ENCODE data around the gene TMIGD2. TPM values are rescaled to one million over a fixed set of nuclear protein-coding genes. Genes with fewer than 3 reads are reported as not detected.

TMIGD2 gene
- total RNA-seq, 1 experiment from 2014 or later, result not detected

GRCh38 chr19:4318460-4318859 lies 16.3 kb upstream of the TMIGD2 start:
- TF ChIP-seq EZH2 (IDR thresholded peaks at IDR 0.05; ENCODE audit: borderline replicate concordance, low read depth, low read length, poor library complexity, severe bottlenecking) (no peak), CTCF (conservative IDR thresholded peaks at IDR 0.05; ENCODE audit: low read depth, low read length) (no peak)
- no TSS peak for BruUV-seq (replicated peaks)
- no peak overlapping the region for H3K4me3 ChIP-seq (ENCODE audit: low read depth, low read length, poor library complexity, severe bottlenecking)
- no peaks in the 10 kb centered on the region for H3K27me3 ChIP-seq (replicated peaks; ENCODE audit: insufficient read depth, low read depth, low read length, poor library complexity)
- ChIA-PET POLR2A (ENCODE audit: low non-redundant PET) (no interaction called here), CTCF (no interaction called here)
- intact Hi-C loops (cut with micrococcal nuclease; ENCODE audit: unreplicated experiment), result no loop called here
- H3K9me3 ChIP-seq (ENCODE audit: low read depth, low read length, poor library complexity, severe bottlenecking), result no peaks in the 10 kb centered on the region
- no peak for DNase-seq (ENCODE audit: low spot score)
- H3K36me3 ChIP-seq (ENCODE audit: insufficient read depth, low read length, poor library complexity, severe bottlenecking), result no peaks in the 10 kb centered on the region
- no peak overlapping the region for H3K27ac ChIP-seq (ENCODE audit: low read depth, low read length, poor library complexity, severe bottlenecking)
- no peaks in the 10 kb centered on the region for H3K4me1 ChIP-seq (ENCODE audit: insufficient read depth, low read length, poor library complexity, severe bottlenecking)

DNA sequence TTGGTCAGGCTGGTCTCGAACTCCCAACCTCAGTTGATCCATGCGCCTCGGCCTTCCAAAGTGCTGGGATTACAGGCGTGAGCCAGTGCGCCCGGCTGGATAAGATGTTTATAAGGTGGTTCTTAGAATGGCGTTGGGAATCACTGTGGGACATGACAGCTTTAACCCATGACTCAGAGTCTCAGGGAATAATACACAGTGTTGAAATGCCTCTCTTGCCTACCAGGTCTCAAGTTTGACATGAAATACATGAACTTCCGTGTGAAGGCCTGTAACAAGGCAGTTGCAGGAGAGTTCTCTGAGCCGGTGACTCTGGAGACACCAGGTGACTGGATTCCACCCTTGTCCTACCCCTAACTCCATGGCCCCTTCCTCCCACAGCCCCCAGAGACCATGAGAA lies 14.8 kb upstream of the TMIGD2 start:
- DNase-seq (ENCODE audit: low spot score), result no peak
- ChIA-PET CTCF (no interaction called here), POLR2A (ENCODE audit: low non-redundant PET) (no interaction called here)
- intact Hi-C loops (cut with micrococcal nuclease; ENCODE audit: unreplicated experiment), result no loop called here
- Histone ChIP-seq H3K4me1 (ENCODE audit: insufficient read depth, low read length, poor library complexity, severe bottlenecking) (no peaks in the 10 kb centered on the region), H3K36me3 (ENCODE audit: insufficient read depth, low read length, poor library complexity, severe bottlenecking) (no peaks in the 10 kb centered on the region), H3K27ac (ENCODE audit: low read depth, low read length, poor library complexity, severe bottlenecking) (no peak overlapping the region), H3K9me3 (ENCODE audit: low read depth, low read length, poor library complexity, severe bottlenecking) (no peaks in the 10 kb centered on the region), H3K4me3 (ENCODE audit: low read depth, low read length, poor library complexity, severe bottlenecking) (no peak overlapping the region), H3K27me3 (replicated peaks; ENCODE audit: insufficient read depth, low read depth, low read length, poor library complexity) (no peaks in the 10 kb centered on the region)
- no peak for TF ChIP-seq CTCF (conservative IDR thresholded peaks at IDR 0.05; ENCODE audit: low read depth, low read length)
- TF ChIP-seq EZH2 (IDR thresholded peaks at IDR 0.05; ENCODE audit: borderline replicate concordance, low read depth, low read length, poor library complexity, severe bottlenecking), result no peak
- no TSS peak for BruUV-seq (replicated peaks)

- BruUV-seq (replicated peaks), result no TSS peak
- no peak overlapping the region for H3K27ac ChIP-seq (ENCODE audit: low read depth, low read length, poor library complexity, severe bottlenecking)
- intact Hi-C loops (cut with micrococcal nuclease; ENCODE audit: unreplicated experiment), result no loop called here
- H3K4me1 ChIP-seq (ENCODE audit: insufficient read depth, low read length, poor library complexity, severe bottlenecking), result no peaks in the 10 kb centered on the region
- no peaks in the 10 kb centered on the region for H3K9me3 ChIP-seq (ENCODE audit: low read depth, low read length, poor library complexity, severe bottlenecking)
- H3K4me3 ChIP-seq (ENCODE audit: low read depth, low read length, poor library complexity, severe bottlenecking), result no peak overlapping the region
- no peaks in the 10 kb centered on the region for H3K36me3 ChIP-seq (ENCODE audit: insufficient read depth, low read length, poor library complexity, severe bottlenecking)
- ChIA-PET POLR2A (ENCODE audit: low non-redundant PET) (interaction anchor here (0.7 kb wide), 1 partner anchor 1753 kb away, joined by 4 read pairs; no protein-coding TSS in a partner anchor), CTCF (no interaction called here)
- no peak for DNase-seq (ENCODE audit: low spot score)
- no peaks in the 10 kb centered on the region for H3K27me3 ChIP-seq (replicated peaks; ENCODE audit: insufficient read depth, low read depth, low read length, poor library complexity)
- TF ChIP-seq EZH2 (IDR thresholded peaks at IDR 0.05; ENCODE audit: borderline replicate concordance, low read depth, low read length, poor library complexity, severe bottlenecking) (no peak), CTCF (conservative IDR thresholded peaks at IDR 0.05; ENCODE audit: low read depth, low read length) (no peak)
Measured at GRCh38 chr19:4313847-4314490, 11.8 kb upstream of the TMIGD2 start.
